ENCODE results near the gene TMEM115. TPM values are rescaled to one million over a fixed set of nuclear protein-coding genes. Genes with fewer than 3 reads are reported as not detected.

TMEM115 gene
- total RNA-seq = 100 to 1,000 TPM in 1 of 4 donors, 10 to 100 TPM in 3; 71.8 to 103 (median 81.9) TPM

GRCh38 chr3:50358911-50359759 is at the start of gene TMEM115:
TMEM115 (minus strand) TSS chr3:50359521; CDS start chr3:50359063, 458 bp downstream.
- 0 to 4% methylated on average over 2 to 46 of the region's 64 CpGs for WGBS, 2 donors (ENCODE audit: low coverage in 1 of 2)
- Histone ChIP-seq H3K27me3 (no peaks in the 10 kb centered on the region), H3K4me1 (peaks cover 29 to 37% (median 36%) of the 10 kb centered on the region in 4 donors), H3K27ac (peak within 1 kb of the TSS; percentile 90 to 96 (median 90)), H3K36me3 (peaks cover 0 to 13% (median 6%) of the 10 kb centered on the region in 4 donors), H3K4me3 (peak within 1 kb of the TSS; percentile 75 to 91 (median 87)), H3K9me3 (no peaks in the 10 kb centered on the region)
- intact Hi-C loops (cut with DNase I; ENCODE audit: low total_unique reads) = no loop called here
- DNase-seq = peak; percentile 97
- in situ Hi-C loops (cut with MboI; ENCODE audit: low pct_ligation_motif_present in 1 of 4, low pct_unique_long_range_greater_than_20kb in 1 of 4, low sequenced_read_pairs in 3 of 4) = loop anchor here in 1 of 4 donors (25.0 kb wide), 1 partner anchor 203 kb away; the partner anchor contains the start of genes C3orf18 and HEMK1
- peak; percentile 82 for TF ChIP-seq POLR2A (IDR thresholded peaks at IDR 0.05)
- TF ChIP-seq, protein P1, sequence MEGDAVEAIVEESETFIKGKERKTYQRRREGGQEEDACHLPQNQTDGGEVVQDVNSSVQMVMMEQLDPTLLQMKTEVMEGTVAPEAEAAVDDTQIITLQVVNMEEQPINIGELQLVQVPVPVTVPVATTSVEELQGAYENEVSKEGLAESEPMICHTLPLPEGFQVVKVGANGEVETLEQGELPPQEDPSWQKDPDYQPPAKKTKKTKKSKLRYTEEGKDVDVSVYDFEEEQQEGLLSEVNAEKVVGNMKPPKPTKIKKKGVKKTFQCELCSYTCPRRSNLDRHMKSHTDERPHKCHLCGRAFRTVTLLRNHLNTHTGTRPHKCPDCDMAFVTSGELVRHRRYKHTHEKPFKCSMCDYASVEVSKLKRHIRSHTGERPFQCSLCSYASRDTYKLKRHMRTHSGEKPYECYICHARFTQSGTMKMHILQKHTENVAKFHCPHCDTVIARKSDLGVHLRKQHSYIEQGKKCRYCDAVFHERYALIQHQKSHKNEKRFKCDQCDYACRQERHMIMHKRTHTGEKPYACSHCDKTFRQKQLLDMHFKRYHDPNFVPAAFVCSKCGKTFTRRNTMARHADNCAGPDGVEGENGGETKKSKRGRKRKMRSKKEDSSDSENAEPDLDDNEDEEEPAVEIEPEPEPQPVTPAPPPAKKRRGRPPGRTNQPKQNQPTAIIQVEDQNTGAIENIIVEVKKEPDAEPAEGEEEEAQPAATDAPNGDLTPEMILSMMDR (IDR thresholded peaks at IDR 0.05) = no peak
- no peak for TF ChIP-seq EP300 (IDR thresholded peaks at IDR 0.05; ENCODE audit: low read depth)
- TF ChIP-seq POLR2AphosphoS5 (IDR thresholded peaks at IDR 0.05) = peak; percentile 74 to 89 (median 89)

GRCh38 chr3:50408443-50408944 is 49.2 kb upstream of the TMEM115 start:
- TF ChIP-seq EP300 (IDR thresholded peaks at IDR 0.05; ENCODE audit: low read depth) = no peak
- in situ Hi-C loops (cut with MboI; ENCODE audit: low pct_ligation_motif_present in 1 of 4, low pct_unique_long_range_greater_than_20kb in 1 of 4, low sequenced_read_pairs in 3 of 4) = no loop called here
- no peak overlapping the region for H3K4me3 ChIP-seq
- H3K27ac ChIP-seq = no peak overlapping the region
- intact Hi-C loops (cut with DNase I; ENCODE audit: low total_unique reads) = no loop called here
- no peaks in the 10 kb centered on the region for H3K36me3 ChIP-seq
- DNase-seq = no peak
- no peaks in the 10 kb centered on the region for H3K4me1 ChIP-seq
- H3K27me3 ChIP-seq = no peaks in the 10 kb centered on the region
- 72% methylated on average over 15 of the region's 15 CpGs; no CpG with 5 or more reads in 1 of the 2 donors for WGBS, 2 donors (ENCODE audit: low coverage in 1 of 2)
- H3K9me3 ChIP-seq = no peaks in the 10 kb centered on the region

- WGBS, 2 donors (ENCODE audit: low coverage in 1 of 2) = 67% methylated on average over 1 of the region's 1 CpG; no CpG with 5 or more reads in 1 of the 2 donors
- TF ChIP-seq, protein P1 (IDR thresholded peaks at IDR 0.05) = no peak
- no peak for TF ChIP-seq POLR2A (IDR thresholded peaks at IDR 0.05)
- no peak for TF ChIP-seq EP300 (IDR thresholded peaks at IDR 0.05; ENCODE audit: low read depth)
- TF ChIP-seq POLR2AphosphoS5 (IDR thresholded peaks at IDR 0.05) = no peak
Observed at GRCh38 chr3:50406487-50406886, 47.2 kb upstream of the TMEM115 start.

DNA sequence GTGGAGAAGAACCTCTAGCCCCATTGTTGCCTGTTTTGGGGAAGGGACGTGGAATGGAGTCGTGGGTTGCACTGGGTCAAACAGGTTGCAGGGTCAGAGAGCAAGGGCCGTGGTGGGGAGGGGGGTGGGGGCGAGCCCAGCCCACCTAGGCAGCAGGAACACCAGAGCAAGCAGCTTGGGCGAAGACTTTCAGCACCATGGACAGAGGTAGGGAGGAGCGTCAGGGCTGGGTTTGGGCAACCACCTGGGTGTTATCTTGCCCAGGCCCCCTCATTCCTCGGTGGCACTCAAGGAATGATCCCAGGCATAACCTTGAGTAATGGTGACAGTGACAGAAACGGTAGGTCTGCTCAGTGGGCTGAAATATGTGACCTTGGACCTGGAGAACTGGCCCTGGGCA is 45.9 kb upstream of the TMEM115 start:
- Histone ChIP-seq H3K9me3 (no peaks in the 10 kb centered on the region), H3K27ac (no peak overlapping the region), H3K4me1 (peaks cover 0 to 7% (median 0%) of the 10 kb centered on the region in 4 donors), H3K4me3 (no peak overlapping the region), H3K27me3 (no peaks in the 10 kb centered on the region), H3K36me3 (no peaks in the 10 kb centered on the region)
- in situ Hi-C loops (cut with MboI; ENCODE audit: low pct_ligation_motif_present in 1 of 4, low pct_unique_long_range_greater_than_20kb in 1 of 4, low sequenced_read_pairs in 3 of 4) = no loop called here
- WGBS, 2 donors (ENCODE audit: low coverage in 1 of 2) = 25 to 28% methylated on average over 2 to 8 of the region's 8 CpGs
- intact Hi-C loops (cut with DNase I; ENCODE audit: low total_unique reads) = no loop called here
- no peak for DNase-seq
- no peak for TF ChIP-seq EP300 (IDR thresholded peaks at IDR 0.05; ENCODE audit: low read depth)
- no peak for TF ChIP-seq POLR2AphosphoS5 (IDR thresholded peaks at IDR 0.05)
- no peak for TF ChIP-seq POLR2A (IDR thresholded peaks at IDR 0.05)
- TF ChIP-seq, protein P1 (IDR thresholded peaks at IDR 0.05) = no peak

More at GRCh38 chr3:50406487-50406886, 47.2 kb upstream of the TMEM115 start:
- no peaks in the 10 kb centered on the region for H3K36me3 ChIP-seq
- H3K4me3 ChIP-seq = no peak overlapping the region
- no peak for DNase-seq
- H3K9me3 ChIP-seq = no peaks in the 10 kb centered on the region
- H3K4me1 ChIP-seq = peaks cover 0 to 7% (median 0%) of the 10 kb centered on the region in 4 donors
- H3K27me3 ChIP-seq = no peaks in the 10 kb centered on the region
- no peak overlapping the region for H3K27ac ChIP-seq
- intact Hi-C loops (cut with DNase I; ENCODE audit: low total_unique reads) (no loop called here), in situ Hi-C loops (cut with MboI; ENCODE audit: low pct_ligation_motif_present in 1 of 4, low pct_unique_long_range_greater_than_20kb in 1 of 4, low sequenced_read_pairs in 3 of 4) (no loop called here)
